ENCODE results near the gene PLB1.

PLB1 gene

GRCh38 chr2:28681606-28682005 is 185.7 kb downstream of the PLB1 start:
- no peak overlapping the region for H3K4me3 ChIP-seq (ENCODE audit: low read length)
- TF ChIP-seq CTCF (conservative IDR thresholded peaks at IDR 0.05; ENCODE audit: low read length) = no peak
- no peak for DNase-seq (ENCODE audit: low read depth)

GRCh38 chr2:28683100-28683706 is 187.3 kb downstream of the PLB1 start:
- TF ChIP-seq CTCF (conservative IDR thresholded peaks at IDR 0.05; ENCODE audit: low read length) = no peak
- no peak overlapping the region for H3K4me3 ChIP-seq (ENCODE audit: low read length)
- peak; percentile 69 for DNase-seq (ENCODE audit: low read depth)

- TF ChIP-seq CTCF (conservative IDR thresholded peaks at IDR 0.05; ENCODE audit: low read length) = no peak
- DNase-seq (ENCODE audit: low read depth) = no peak
- H3K4me3 ChIP-seq (ENCODE audit: low read length) = no peak overlapping the region
These were observed 188.4 kb downstream of the PLB1 start for GRCh38 chr2:28684142-28684858.

- no peak overlapping the region for H3K4me3 ChIP-seq (ENCODE audit: low read length)
- no peak for TF ChIP-seq CTCF (conservative IDR thresholded peaks at IDR 0.05; ENCODE audit: low read length)
- DNase-seq (ENCODE audit: low read depth) = no peak
These were observed 191.3 kb downstream of the PLB1 start for GRCh38 chr2:28687171-28687570.

- H3K4me3 ChIP-seq (ENCODE audit: low read length) = no peak overlapping the region
- no peak for DNase-seq (ENCODE audit: low read depth)
- no peak for TF ChIP-seq CTCF (conservative IDR thresholded peaks at IDR 0.05; ENCODE audit: low read length)
These were observed 192.0 kb downstream of the PLB1 start for GRCh38 chr2:28687640-28688385.

- no peak for DNase-seq (ENCODE audit: low read depth)
- no peak for TF ChIP-seq CTCF (conservative IDR thresholded peaks at IDR 0.05; ENCODE audit: low read length)
- no peak overlapping the region for H3K4me3 ChIP-seq (ENCODE audit: low read length)
These were observed 193.0 kb downstream of the PLB1 start for GRCh38 chr2:28688818-28689217.

Data from AG10803 (cell line).